Measurements from ENCODE around the gene SLC25A51.
"Not testable (repeated sequence)": the region's sequence is repeated elsewhere in the genome, so short reads cannot be mapped to it uniquely, and the experiment has no call there.

SLC25A51 gene

DNA sequence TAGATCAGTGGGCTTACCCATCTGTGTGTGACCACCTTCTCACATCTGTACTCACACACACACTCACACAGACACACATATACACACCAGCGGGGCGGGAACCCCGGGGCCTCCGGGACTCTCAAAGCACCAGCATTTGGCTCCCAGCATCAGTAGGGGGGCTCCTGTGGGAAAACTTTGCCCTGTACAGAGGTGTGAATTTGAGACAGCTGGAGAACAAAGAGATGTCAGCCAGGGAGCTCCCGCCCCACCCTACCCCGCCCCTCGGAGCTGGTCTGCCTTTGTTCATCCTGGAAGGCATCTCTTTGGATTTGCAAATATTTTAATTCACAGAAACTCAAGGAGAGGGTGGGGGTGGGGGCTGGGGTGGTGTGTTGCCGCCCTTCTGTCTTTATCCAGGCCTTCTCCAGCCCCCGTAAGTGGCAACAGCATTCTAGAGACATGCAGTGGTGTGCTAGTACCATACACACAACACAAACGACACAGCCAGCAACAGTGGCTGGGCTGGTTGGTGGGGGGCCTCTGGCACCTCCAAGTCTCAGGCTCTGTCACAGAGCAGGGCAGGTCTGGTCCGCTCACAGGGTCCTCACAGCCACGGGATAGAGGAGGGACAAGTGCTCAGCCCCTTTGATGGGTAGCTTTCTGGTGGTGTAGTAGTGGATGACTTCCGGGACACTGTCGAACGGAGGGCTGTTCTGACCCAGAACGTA lies 15.5 kb upstream of the SLC25A51 start:
- DNase-seq, result no peak

DNA sequence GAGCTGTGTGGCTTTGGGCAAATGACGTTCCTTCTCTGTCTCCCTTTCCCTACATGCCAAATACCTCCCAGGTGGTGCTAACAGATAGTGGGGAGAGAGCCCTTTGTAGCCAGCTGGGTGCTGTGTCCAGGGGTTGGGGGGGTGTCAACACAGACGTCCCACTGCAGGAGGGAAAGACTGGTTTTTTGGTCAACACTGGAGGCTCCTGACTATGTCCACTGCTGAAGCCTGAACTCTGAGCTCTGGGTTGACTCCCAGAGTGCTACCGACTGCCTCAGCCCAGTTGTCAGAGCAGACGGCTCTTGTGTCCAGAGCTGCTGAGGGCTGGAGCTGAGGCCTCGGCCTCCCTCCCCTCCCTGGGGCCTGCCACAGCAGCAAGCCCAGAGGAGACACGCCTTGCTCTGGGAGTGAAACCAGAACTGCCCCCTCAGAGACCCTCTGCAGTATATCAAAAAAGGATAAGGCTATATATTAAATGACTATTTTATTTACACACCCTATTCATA lies 14.8 kb upstream of the SLC25A51 start:
- no peak for DNase-seq

DNA sequence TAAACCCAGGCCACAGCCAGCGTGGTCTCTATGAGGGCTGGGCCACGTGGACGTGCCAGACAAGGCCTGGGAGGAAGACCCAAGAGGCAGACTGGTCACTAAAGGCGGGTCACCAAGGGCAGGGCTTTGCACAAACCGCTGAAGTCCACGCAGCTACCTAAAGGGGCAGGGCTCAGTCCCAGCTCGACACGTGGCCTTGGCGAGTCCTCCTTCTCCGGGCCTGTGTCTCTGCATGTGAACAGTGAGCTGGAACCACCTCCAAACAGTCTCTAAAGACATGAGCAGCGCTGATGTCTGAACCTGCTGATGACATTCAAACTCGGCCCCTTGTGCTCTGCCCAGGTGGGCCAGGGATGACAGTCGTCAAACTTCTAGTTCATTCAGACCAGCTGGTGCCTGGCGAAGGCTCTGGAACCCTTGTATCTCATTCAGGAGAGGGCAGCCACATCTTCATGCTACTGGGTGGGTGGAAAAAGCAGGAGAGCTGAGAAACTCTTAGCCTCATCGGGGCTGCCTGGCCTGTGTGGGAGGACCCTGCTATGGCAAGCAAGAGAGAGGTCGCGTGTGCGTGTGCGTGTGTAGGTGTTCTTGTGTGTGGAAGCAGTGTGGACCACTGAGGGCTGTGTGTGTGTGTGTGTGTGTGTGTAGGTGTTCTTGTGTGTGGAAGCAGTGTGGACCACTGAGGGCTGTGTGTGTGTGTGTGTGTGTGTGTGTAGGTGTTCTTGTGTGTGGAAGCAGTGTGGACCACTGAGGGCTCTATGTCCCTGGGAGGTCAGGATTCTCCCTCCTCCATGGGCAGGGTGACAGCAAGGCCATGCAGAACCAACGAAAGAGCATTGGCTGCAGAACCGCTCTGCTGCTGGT lies 14.1 kb upstream of the SLC25A51 start:
- DNase-seq, result no peak

DNA sequence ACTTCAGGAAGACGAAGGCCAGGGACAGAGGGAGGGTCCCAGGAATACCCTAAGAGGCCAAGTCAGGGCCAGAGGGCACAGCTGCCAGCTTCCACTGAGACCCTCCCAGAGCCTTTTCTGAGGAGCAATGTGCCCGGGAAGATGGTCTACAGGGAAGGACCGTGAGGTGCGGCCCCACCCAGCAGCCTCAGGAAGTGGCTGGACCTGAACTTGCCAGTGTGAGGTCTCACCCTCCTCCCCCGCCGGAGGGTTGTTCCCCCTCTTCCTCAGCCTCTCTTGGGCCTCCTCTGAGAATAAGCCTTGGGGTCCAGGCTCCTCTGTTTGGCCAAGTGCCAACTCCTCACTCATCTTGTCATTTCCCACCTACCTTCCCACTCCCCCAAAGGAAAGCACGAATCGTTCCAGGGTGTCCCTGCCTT lies 13.4 kb upstream of the SLC25A51 start:
- DNase-seq, result no peak

DNA sequence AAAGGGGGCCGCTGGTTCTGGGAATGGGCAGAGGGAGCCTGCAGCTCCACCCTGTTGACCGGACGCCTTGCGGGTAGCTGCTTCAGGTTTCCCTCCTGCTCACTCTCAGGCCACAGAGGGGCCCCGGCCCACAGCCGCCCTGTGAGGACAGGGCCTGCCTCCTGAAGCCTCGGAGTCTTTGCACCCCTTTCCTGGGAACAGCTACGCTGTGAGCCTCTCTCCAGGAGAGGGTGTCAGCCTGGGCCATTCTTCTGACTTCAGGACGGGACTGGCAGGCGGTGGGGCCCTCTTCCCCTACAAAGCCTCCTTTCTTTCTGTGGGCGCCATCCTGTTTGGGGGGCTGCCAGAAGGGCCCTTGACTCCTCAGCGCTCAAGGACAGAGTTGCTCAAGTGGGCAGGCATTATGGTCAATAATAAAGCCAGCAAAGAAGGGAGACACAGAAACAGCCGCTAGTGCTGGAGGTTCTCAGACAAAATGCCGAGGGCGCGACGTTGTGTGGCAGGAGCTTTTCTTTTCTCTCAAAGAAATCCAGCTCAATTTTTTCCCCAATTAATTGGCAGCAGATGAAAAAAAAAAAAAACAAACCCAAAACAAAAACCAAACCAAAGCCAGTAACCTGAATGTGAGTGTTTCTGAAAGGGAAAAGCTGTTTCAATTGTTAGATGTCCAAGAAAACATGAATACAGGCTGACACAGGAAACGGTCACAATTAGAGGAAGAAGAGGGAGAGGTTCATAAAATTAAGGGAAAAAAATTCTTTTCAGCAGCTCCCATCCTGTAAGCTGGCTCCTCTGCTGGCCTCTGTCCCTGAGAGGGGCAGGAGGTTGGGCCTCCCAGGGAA lies 12.8 kb upstream of the SLC25A51 start:
- no peak for DNase-seq

DNA sequence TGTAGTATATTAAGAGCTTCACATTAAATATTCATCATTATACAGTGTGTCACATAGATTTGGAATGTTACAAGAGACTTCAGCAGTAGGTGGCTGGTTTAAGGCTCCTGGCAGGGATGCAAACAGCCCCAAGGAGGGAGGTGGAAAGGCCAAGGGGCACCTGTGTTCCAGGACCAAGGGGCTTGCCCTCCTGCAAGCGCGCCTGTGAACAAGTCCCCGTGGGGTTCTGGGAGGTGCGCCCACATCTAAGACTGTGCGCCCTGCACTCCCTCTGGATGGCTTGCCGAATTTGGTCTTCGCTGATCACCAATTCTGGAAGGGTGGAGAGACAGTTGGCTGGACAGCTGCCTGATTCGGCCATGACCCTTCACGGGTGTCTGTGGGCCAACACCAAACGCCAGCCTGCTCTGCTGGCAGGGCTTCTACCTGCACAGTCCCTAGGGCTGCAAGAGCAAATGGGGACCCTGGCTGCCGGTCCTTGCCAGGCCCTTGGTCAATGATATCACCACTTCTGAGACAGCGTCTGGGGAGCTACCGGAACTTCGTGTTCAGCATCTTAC lies 12.1 kb upstream of the SLC25A51 start:
- DNase-seq, result no peak

DNA sequence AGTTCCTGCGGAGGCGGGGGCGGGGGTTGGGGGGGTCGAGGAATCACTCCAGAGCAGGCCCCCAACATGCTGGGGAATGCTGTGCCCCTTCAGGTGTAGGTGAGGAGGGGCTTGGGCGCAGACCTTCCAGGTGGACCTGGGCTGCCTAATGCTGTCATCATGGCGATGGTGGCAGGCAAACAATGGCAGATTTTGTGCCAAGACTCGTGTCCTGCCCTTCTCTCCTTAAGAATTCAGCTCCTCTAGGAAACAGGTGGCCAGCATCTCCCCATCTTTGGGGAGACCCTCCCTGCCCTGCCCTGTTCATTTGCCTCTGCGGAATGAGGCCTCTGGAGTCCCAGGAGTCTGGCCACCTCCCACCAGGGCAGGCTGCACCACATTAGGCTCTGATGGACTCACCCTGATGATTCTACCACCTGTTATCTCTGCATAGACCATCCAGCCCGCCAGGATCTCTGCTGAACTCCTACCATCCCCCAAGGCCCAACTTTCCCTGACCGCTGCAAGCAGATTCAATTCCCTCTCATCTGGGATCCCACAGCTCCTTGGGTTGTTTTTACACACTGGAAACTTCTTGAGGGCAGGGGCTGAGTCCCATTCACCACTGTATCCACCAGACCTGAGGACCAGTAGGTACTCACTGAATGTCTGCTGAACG lies 10.9 kb upstream of the SLC25A51 start:
- DNase-seq, result no peak

DNA sequence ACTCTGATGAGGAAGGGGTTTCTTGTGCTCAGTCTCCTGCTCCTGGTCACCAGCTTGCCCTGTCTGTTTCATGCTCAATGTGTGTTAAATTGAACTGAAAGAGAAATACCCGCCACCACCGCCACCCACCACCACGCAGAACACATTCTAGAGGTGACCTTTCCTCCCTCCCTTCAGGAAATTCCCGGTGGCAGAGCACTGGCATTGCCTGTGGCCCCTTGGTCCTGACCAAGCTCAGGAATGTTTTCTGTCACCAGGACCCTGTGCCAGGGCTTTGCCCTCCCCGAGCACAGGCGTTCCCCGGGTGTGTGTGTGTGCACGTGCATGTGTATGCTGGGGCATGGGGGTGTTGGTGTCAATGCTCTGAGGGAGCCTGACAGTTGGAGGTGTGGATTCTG lies 10.2 kb upstream of the SLC25A51 start:
- DNase-seq, result no peak

DNA sequence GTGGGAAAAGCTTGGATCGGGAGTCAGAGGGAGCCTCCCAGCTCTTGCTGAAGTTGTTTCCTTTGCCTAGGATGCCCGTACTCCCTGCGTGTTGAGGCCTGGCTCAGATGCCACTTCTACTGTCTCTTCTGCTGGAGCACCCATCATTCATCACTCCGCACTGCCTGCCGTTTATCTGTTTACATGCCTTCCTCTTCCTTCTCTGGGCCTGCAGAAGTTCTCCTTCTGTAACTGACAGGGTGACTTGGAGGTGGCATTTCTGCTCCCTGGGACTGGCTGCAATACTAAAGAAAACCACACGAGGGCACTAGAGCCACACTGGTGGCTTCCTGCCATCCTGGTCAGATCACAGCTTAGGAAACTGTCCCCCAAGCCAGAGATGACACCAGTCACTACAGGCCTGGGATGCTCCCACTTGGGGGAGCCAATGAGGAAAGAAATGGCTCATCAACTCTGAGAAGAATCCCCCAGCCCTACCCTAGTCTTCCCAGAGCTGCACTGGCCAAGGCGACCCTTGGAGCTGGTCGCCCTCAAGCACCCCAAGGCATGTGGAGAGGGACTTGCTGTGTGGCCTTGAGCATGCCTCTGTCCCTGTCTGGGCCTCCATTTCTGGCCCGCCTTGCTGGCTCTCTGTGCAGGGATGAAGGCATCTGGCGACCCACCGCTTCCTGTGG lies 9.7 kb upstream of the SLC25A51 start:
- DNase-seq, result peak; percentile 55

DNA sequence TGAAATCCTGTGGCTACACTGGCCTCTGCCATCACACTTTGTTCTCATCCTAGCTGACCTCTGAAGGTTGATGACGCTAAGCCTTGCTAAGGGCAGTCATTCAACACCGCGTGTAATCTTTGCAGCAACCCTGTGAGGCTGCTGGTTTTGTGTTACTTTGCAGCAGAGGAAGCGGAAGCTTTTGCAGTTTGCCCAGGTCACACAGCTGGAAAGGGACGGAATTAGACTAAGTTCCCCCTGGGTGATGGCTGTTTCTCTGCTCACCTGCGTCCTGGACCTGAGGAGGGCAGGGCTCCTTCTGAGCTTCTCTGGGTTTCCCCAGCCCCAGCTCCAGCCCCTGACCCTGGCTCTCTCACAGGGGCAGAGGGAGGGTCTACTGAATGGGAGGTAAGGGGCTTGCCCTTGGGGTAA lies 7.3 kb upstream of the SLC25A51 start:
- DNase-seq, result no peak

DNA sequence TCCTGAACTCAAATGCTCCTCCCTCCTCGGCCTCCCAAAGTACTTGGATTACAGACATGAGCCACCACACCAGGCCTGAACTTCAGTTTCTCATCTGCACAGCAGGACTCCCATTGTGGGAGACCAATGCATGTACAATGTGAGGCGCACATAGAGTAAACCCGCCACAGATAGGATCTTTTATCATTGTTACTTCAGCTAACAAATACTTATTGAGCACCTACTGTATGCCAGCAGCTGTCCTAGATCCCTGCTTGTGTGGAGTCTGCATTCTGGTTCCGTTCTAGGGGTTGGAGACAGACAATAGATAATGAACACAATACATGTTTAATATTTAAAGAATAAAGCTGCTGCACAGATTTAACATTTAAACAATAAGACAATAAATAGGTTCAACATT lies 6.3 kb upstream of the SLC25A51 start:
- no peak for DNase-seq

DNA sequence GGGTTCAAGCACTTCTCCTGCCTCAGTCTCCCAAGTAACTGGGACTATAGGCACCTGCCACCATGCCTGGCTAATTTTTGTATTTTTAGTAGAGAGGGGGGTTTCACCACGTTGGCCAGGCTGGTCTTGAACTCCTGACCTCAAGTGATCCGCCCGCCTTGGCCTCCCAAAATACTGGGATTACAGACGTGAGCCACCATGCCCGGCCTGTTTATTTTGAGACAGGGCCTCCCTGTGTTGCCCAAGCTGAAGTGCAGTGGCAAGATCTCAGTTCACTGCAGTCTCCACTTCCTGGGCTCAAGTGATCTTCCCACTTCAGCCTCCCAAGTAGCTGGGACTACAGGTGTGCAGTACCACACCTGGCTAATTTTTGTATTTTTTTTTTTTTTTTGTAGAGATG lies 5.9 kb upstream of the SLC25A51 start:
- DNase-seq, result not testable (repeated sequence)

DNA sequence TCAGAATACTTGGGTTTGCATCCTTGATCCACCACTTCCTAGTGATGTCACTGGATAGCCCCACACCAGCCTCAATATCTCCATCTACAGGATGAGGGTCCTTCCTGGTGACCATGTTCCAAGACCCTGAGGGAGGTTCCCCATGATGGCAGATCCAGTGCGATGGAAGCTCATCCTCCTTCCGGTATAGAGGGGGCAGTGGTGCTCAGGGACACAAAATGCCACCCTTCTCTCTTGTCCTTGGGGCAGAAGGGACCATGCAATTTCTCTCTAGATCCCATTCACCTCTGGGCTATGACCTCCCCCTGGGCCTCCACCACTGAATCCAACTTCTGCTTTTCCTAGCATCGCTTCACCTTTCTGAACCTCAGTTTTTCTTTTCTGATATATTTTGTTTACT lies 5.4 kb upstream of the SLC25A51 start:
- no peak for DNase-seq

DNA sequence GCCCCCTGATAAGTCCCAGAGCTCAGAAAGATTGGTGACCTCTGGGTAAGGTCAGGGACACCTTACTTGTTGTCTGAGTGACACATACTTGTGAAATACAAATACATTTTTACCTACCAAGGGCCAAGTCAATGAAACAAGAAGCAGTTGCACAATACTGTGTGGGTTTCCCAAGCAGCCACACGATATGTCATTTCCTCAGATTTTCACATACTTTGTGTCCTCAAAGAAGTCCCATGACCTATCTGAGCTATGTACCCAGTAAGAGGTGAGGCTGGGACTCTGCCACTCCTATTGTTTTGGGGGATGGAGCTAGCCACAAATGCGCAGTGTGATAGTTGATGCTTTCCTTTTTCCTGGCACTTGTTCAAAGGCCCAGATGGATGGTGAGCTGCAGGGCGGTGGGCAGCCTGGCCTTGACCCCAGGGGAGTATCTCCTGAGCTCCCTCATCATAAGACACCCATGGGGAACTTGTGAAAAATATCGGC lies 4.8 kb upstream of the SLC25A51 start:
- peak; percentile 57 for DNase-seq

DNA sequence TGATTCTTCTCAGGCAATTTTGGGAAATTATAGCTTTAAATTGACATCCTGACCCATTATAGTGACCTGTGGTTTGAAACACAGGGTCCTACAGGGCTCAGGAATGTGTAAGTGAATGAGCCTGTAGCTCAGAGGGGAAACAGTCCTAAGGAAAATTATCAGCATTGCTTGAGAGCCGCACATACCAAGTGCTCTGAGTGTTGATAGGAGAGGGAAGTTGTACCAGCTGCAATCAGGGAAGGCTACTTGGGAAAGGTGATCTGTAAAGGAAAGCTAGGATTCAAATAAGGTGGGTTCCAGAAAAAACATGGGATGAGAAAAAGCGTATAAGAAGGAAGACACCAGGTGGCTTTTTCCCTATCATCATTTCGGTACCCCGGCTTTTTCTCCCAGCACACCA lies 4.4 kb upstream of the SLC25A51 start:
- DNase-seq, result no peak

DNA sequence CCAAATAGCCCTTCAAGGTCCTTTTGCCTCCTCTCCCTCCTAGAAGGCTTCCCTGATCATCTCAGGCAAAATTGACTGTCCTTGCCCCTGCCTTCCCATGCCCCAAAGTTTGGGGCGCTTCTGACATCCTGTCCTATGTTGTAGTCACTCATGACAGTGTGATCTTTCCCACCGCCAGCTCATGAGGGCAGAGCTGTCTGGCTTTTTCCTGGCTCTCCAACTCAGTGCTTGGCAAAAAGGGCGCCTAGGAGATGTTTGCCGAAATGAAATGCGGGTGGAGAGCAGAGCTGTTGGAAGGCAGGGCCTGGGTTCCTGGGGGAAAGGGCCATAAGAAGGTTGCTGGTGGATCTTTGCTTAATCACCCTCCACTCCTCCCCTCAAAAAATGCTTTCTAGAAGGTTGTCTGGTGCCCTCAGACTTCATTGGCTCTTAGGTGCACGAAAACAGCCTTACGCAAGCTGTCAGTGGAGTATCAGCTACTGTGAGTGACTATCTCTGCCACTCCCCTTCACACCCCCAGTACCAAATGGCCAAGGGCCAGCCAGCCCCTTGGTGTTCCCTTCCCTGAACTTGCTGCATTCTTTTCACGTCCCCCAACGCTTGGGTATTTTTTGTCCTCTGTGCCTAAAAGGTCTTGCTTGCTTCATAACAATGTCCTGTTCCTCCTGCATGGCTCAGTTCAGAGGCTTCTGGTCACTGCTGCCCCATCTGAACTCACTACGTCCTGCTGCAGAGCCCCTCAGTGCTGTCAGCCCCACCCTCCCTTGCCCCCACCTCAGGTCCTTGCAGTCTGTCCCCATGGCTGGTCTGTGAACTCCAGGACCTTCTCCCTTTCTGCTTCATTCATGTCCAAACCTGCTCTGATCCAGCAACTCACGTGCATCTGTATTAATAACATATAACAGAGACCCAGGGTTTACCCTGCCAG lies 2.6 kb upstream of the SLC25A51 start:
- DNase-seq, result no peak

DNA sequence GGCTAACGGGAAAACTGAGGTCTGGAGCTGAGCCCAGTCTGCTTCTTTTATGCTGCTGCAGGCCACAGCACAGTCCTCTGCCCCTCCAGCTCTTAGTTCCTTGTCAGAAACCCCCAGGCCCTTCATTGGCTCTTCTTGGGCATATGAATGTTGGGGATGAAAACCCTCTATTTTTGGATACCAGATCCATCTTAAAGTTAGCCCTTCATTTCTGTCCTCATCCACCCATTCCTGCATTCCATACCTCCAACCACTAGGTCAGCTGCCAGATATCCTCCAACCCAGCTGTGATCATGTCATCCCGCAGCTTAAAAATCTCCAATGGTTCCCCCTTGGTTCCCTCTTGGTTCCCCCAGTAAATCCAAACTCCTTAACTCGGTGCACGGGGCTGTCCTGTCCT lies 1.8 kb upstream of the SLC25A51 start:
- no peak for DNase-seq

DNA sequence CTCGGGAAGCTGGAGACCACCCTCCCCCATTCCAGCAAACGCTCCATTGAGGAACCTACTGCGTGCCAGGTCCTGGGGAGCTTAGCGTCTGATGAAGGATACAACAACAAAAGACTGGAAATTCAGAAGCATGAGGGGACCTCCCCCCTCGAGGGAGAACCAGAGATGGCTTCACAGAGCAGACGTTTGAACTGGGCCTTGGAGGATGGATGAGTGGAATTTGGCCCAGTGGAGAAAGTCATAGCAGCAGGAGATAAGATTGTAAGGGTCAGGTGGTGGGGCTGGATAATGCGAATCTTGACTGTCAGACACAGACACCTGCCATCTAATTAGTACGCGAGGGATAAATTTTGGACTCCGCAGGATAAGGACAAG lies 1.2 kb upstream of the SLC25A51 start:
- no peak for DNase-seq

DNA sequence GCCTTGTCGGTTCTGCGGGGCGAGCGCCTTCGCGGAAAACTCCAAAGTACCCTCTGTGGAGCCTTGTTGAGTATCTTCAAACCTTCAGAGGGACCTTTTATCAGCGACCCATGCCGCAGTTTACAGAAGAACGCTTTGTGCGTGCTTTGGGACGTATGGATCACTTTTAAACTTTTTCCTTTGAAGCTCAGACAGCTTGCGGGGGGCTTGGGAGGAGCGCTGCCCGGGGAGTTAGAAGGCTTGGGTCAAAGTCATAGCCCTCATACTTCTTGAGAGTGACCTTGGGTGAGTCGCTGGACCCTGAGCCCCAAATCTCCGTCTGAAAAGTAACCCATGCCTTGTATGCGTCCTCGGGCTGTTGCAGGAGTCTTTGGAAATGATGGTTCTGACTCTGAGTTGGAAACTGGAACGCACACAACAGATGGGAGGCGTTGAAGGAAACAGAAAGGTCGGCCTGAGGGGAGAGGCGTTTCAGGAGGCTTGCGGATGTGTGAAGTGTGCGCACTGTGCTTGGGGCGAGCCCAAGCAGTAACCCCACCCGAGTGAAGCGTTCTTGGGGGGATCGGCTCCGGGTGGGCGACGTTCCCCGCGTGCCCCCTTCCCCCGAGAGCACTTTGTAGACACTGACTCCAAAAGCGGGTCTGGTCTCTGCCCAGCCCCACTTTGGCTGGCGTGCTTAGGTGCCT lies 661 bp upstream of the SLC25A51 start:
- DNase-seq, result no peak
